GM12892 (cell line): ENCODE results near the gene TLE5.

Experiments used
- POLR2A ChIP-seq: IDR thresholded peaks from 2 replicates; pipeline ENCODE4 v1.6.1; 2011; ENCODE audit warnings: low read depth, low read length, control low read depth
- POLR2AphosphoS5 ChIP-seq: IDR thresholded peaks from 2 replicates; pipeline ENCODE4 v1.6.1; 2011; ENCODE audit warnings: low read depth, low read length, control low read depth
- TAF1 ChIP-seq: IDR thresholded peaks from 2 replicates; pipeline ENCODE4 v1.6.1; 2011; ENCODE audit warnings: low read depth, mild to moderate bottlenecking, control low read depth, low read length, borderline replicate concordance

DNA sequence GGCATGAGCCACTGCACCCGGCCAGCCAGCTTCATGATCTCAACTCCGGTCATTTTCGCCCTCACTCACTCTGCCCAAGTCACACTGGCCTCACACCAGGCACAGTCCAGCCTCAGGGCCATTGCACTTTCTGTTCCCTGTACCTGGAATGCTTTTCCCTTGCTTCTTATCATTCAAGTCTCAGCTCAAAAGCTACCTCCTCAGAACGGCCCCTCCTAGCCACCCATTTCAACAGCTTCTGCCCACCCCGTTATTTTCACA is 30.8 kb downstream of the TLE5 start:
- TF ChIP-seq POLR2A (no peak), TAF1 (no peak), POLR2AphosphoS5 (no peak)
